Neuronal stem cell (in vitro differentiated cells): ENCODE results near the gene DMD.

Experiments used
- DNase-seq: peaks from one replicate; pipeline ENCODE4 v3.0.0-alpha.2; 2013; ENCODE audit warnings: low spot score
- H2AFZ ChIP-seq: one replicate; pipeline ENCODE4 v1.6.1; 2013; ENCODE audit warnings: mild to moderate bottlenecking, low read length, inconsistent platforms
- H2AK5ac ChIP-seq: 2 replicates; pipeline ENCODE4 v1.6.1; 2013; ENCODE audit warnings: low read depth, mild to moderate bottlenecking, inconsistent platforms, low read length, moderate library complexity, mixed read lengths
- H2BK120ac ChIP-seq: 2 replicates; pipeline ENCODE4 v1.6.1; 2013; ENCODE audit warnings: low read depth, mild to moderate bottlenecking, inconsistent platforms, low read length, moderate library complexity, mixed read lengths
- H2BK12ac ChIP-seq: one replicate; pipeline ENCODE4 v1.6.1; 2013; ENCODE audit warnings: low read length, inconsistent platforms
- H2BK15ac ChIP-seq: 2 replicates; pipeline ENCODE4 v1.6.1; 2013; ENCODE audit warnings: mild to moderate bottlenecking, low read length, inconsistent platforms, mixed read lengths
- H2BK5ac ChIP-seq: one replicate; pipeline ENCODE4 v1.6.1; 2013; ENCODE audit warnings: inconsistent platforms, mild to moderate bottlenecking, low read length, moderate library complexity
- H3K14ac ChIP-seq: one replicate; pipeline ENCODE4 v1.6.1; 2013; ENCODE audit warnings: low read length, inconsistent platforms
- H3K18ac ChIP-seq: 2 replicates; pipeline ENCODE4 v1.6.1; 2013; ENCODE audit warnings: low read length, inconsistent platforms
- H3K23ac ChIP-seq: 2 replicates; pipeline ENCODE4 v1.6.1; 2013; ENCODE audit warnings: low read depth, mild to moderate bottlenecking, mixed read lengths, low read length, inconsistent platforms; ENCODE audit not compliant: poor library complexity
- H3K27ac ChIP-seq: replicated peaks from 3 replicates; pipeline ENCODE4 v1.5.1; 2013; ENCODE audit warnings: low read length, inconsistent platforms
- H3K27me3 ChIP-seq, 3 experiments: 2 replicates each; pipeline ENCODE4 v1.6.1; 2013; ENCODE audit warnings: low read length in 3 of 3, mild to moderate bottlenecking in 2 of 3, inconsistent platforms in 1 of 3, low read depth in 1 of 3, mixed read lengths in 1 of 3, moderate library complexity in 1 of 3; ENCODE audit not compliant: control insufficient read depth in 3 of 3, insufficient read depth in 3 of 3
- H3K36me3 ChIP-seq, 2 donors: replicated peaks in 1 of 2; 2 replicates each; pipeline ENCODE4 v1.6.1; 2013; ENCODE audit warnings: low read length in 2 of 2; ENCODE audit not compliant: control insufficient read depth in 2 of 2, insufficient read depth in 2 of 2
- H3K4ac ChIP-seq: 2 replicates; pipeline ENCODE4 v1.6.1; 2013; ENCODE audit warnings: inconsistent platforms, mild to moderate bottlenecking, low read length, moderate library complexity
- H3K4me1 ChIP-seq, 2 donors: 1 replicate in 1 of 2; 2 replicates in 1 of 2; pipeline ENCODE4 v1.6.1; 2013; ENCODE audit warnings: low read length in 2 of 2, low read depth in 1 of 2; ENCODE audit not compliant: control insufficient read depth in 2 of 2, insufficient read depth in 1 of 2
- H3K4me2 ChIP-seq: one replicate; pipeline ENCODE4 v1.6.1; 2013; ENCODE audit warnings: mild to moderate bottlenecking, low read length, inconsistent platforms; ENCODE audit not compliant: insufficient read depth, poor library complexity, severe bottlenecking
- H3K4me3 ChIP-seq, 2 donors: 2 replicates each; pipeline ENCODE4 v1.5.1; 2013; ENCODE audit warnings: low read length in 2 of 2, mild to moderate bottlenecking in 2 of 2, inconsistent platforms in 1 of 2, moderate library complexity in 1 of 2
- H3K79me1 ChIP-seq: one replicate; pipeline ENCODE4 v1.6.1; 2013; ENCODE audit warnings: low read depth, mild to moderate bottlenecking, inconsistent platforms, low read length, moderate library complexity
- H3K9ac ChIP-seq: one replicate; pipeline ENCODE4 v1.6.1; 2013; ENCODE audit warnings: mild to moderate bottlenecking, low read depth, low read length, inconsistent platforms; ENCODE audit not compliant: poor library complexity
- H3K9me3 ChIP-seq, 2 donors: replicated peaks in 1 of 2; 2 replicates each; pipeline versions ENCODE3 to v1.6.1; 2013; ENCODE audit warnings: low read length in 2 of 2, mild to moderate bottlenecking in 2 of 2, inconsistent platforms in 1 of 2, low read depth in 1 of 2, mixed read lengths in 1 of 2, moderate library complexity in 1 of 2; ENCODE audit not compliant: control insufficient read depth in 2 of 2, insufficient read depth in 1 of 2
- H4K8ac ChIP-seq: one replicate; pipeline ENCODE4 v1.6.1; 2013; ENCODE audit warnings: low read depth, mild to moderate bottlenecking, inconsistent platforms, low read length, moderate library complexity
- H4K91ac ChIP-seq: one replicate; pipeline ENCODE4 v1.6.1; 2013; ENCODE audit warnings: low read length, low read depth, mild to moderate bottlenecking, inconsistent platforms; ENCODE audit not compliant: poor library complexity
- WGBS, 2 donors: extraction: QIAGEN DNeasy Blood & Tissue Kit; methylation state at CpG; one replicate each; pipeline ENCODE4 v1.1.7; 2013; ENCODE audit warnings: missing lambda C conversion rate in 2 of 2, mixed read lengths in 1 of 2; ENCODE audit not compliant: insufficient read length in 2 of 2, insufficient replicate concordance in 1 of 2; ENCODE audit errors: extremely low coverage in 2 of 2; 5-methylcytosine and 5-hydroxymethylcytosine counted together

The DMD gene

DNA sequence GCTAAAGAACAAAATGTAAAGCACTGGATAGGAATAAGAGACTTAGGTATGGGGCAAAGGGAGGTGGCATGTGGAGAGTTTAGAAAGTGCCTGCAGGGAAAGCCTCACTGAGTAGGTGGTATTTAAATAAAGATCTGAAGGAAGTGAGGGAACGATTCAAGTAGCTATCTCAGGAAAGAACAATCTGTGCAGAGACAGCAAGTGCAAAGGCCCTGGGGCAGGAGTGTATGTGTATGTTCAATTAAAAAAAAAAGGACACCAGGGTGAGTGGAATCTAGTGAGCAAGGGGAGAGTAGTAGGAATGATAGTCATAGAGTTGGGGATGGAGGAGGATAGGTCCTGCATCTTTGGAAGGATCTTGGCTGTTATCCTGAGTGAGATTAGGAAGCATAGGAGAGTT lies 1359.6 kb downstream of the DMD start:
- H3K4me3 ChIP-seq: no peak overlapping the region
- H2AK5ac ChIP-seq: no peak overlapping the region
- no peaks in the 10 kb centered on the region for H3K27me3 ChIP-seq
- no peak overlapping the region for H2BK15ac ChIP-seq
- H4K91ac ChIP-seq: no peak overlapping the region
- WGBS, 2 donors: no CpG with 5 or more reads among the region's 1 CpG
- H3K4me1 ChIP-seq: no peaks in the 10 kb centered on the region
- no peak overlapping the region for H2AFZ ChIP-seq
- no peak overlapping the region for H3K4me2 ChIP-seq
- H3K4ac ChIP-seq: no peak overlapping the region
- no peak overlapping the region for H3K14ac ChIP-seq
- H3K23ac ChIP-seq: no peak overlapping the region
- H3K27ac ChIP-seq: no peak overlapping the region
- H2BK5ac ChIP-seq: no peak overlapping the region
- no peak overlapping the region for H2BK120ac ChIP-seq
- DNase-seq: no peak
- H4K8ac ChIP-seq: no peak overlapping the region
- H3K36me3 ChIP-seq: no peaks in the 10 kb centered on the region
- no peak overlapping the region for H2BK12ac ChIP-seq
- no peaks in the 10 kb centered on the region for H3K9me3 ChIP-seq
- H3K79me1 ChIP-seq: no peaks in the 10 kb centered on the region
- H3K9ac ChIP-seq: no peak overlapping the region
- H3K18ac ChIP-seq: no peak overlapping the region

DNA sequence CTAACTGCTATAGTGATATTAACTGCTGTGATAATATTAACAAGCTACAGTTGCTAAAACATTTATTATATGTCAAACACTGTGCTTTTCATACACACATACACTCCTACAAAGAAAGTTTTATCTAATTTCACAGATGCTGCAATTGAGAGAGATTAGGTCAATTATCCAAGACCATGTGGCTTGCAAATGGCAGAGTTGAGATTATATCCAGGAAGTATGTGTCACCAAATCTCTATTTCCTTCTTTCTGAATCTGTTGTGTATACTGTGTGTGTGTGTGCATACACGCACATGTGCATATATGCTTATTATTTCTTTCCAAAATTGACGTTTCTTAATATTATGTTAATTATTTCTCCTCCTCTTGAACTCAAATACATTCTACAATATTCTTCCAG lies 1363.6 kb downstream of the DMD start:
- H3K23ac ChIP-seq: no peak overlapping the region
- H2BK5ac ChIP-seq: no peak overlapping the region
- H3K27ac ChIP-seq: no peak overlapping the region
- DNase-seq: no peak
- no peak overlapping the region for H3K4me2 ChIP-seq
- H4K8ac ChIP-seq: no peak overlapping the region
- H3K4me1 ChIP-seq: no peaks in the 10 kb centered on the region
- H2BK120ac ChIP-seq: no peak overlapping the region
- H2BK12ac ChIP-seq: no peak overlapping the region
- no peak overlapping the region for H2AK5ac ChIP-seq
- no peak overlapping the region for H3K9ac ChIP-seq
- no peak overlapping the region for H2AFZ ChIP-seq
- H3K36me3 ChIP-seq: no peaks in the 10 kb centered on the region
- no peak overlapping the region for H3K4ac ChIP-seq
- H2BK15ac ChIP-seq: no peak overlapping the region
- no peak overlapping the region for H3K18ac ChIP-seq
- H3K27me3 ChIP-seq: no peaks in the 10 kb centered on the region
- H3K9me3 ChIP-seq: no peaks in the 10 kb centered on the region
- no peaks in the 10 kb centered on the region for H3K79me1 ChIP-seq
- no peak overlapping the region for H4K91ac ChIP-seq
- H3K14ac ChIP-seq: no peak overlapping the region
- no peak overlapping the region for H3K4me3 ChIP-seq
- WGBS, 2 donors: no CpG with 5 or more reads among the region's 2 CpGs

DNA sequence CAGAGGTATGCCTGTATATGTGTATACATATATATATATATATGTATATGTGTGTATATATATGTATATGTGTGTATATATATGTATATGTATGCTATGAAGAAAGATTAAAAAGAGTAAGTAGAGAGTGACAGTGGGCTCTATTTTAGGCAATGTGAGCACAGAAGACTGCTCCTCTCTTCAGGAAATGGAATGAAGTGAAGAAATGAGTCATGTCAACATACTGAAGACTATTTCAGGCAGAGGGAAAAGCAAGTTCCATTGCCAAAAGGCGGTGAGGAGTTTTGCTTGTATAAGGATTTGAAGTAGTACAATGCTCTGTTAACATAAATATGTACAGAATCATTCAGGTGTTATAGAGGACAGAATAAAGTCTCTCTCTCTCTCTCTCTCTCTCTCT lies 1366.3 kb downstream of the DMD start:
- Histone ChIP-seq H3K9ac (no peak overlapping the region), H3K4me3 (no peak overlapping the region), H2AK5ac (no peak overlapping the region), H3K23ac (no peak overlapping the region), H2BK120ac (no peak overlapping the region), H3K4me1 (no peaks in the 10 kb centered on the region), H3K9me3 (no peaks in the 10 kb centered on the region), H3K27me3 (no peaks in the 10 kb centered on the region), H3K4me2 (no peak overlapping the region), H3K18ac (no peak overlapping the region), H3K79me1 (no peaks in the 10 kb centered on the region), H4K91ac (no peak overlapping the region), H2BK5ac (no peak overlapping the region), H3K36me3 (no peaks in the 10 kb centered on the region), H4K8ac (no peak overlapping the region), H2AFZ (no peak overlapping the region), H3K4ac (no peak overlapping the region), H3K14ac (no peak overlapping the region), H2BK15ac (no peak overlapping the region), H3K27ac (no peak overlapping the region), H2BK12ac (no peak overlapping the region)
- DNase-seq: no peak
- WGBS, 2 donors: no CpG with 5 or more reads among the region's 1 CpG

DNA sequence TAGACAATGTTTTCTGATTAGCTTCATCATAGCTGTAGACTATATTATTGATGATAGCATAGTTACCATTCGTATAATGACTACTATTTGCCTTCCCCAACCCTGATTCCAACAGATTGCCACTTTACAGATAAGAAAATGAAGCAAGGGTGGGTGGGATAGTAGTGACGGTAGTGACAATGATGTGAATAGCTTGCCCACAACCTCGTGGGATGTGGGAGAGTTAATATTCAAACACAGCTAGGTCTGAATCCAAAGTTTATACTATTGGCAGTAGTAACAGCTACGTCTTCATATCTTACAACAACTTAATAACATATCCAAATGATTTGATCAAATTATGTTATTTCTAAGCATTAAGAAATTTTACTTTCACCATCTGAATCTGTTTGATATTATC lies 1372.7 kb downstream of the DMD start:
- no peaks in the 10 kb centered on the region for H3K36me3 ChIP-seq
- H2BK12ac ChIP-seq: no peak overlapping the region
- no peak overlapping the region for H3K4me3 ChIP-seq

More for the DNA sequence above, 1372.7 kb downstream of the DMD start:
- no peak for DNase-seq
- no peak overlapping the region for H4K8ac ChIP-seq
- H3K9me3 ChIP-seq: no peaks in the 10 kb centered on the region
- H2AK5ac ChIP-seq: no peak overlapping the region
- H3K4me2 ChIP-seq: no peak overlapping the region
- H3K14ac ChIP-seq: no peak overlapping the region
- H2AFZ ChIP-seq: no peak overlapping the region
- H3K79me1 ChIP-seq: no peaks in the 10 kb centered on the region
- no peak overlapping the region for H4K91ac ChIP-seq
- no peaks in the 10 kb centered on the region for H3K27me3 ChIP-seq
- no peaks in the 10 kb centered on the region for H3K4me1 ChIP-seq
- H3K23ac ChIP-seq: no peak overlapping the region
- no peak overlapping the region for H3K4ac ChIP-seq
- no peak overlapping the region for H2BK15ac ChIP-seq
- no CpG with 5 or more reads among the region's 4 CpGs for WGBS, 2 donors
- no peak overlapping the region for H2BK5ac ChIP-seq
- H3K9ac ChIP-seq: no peak overlapping the region
- no peak overlapping the region for H2BK120ac ChIP-seq
- no peak overlapping the region for H3K18ac ChIP-seq
- H3K27ac ChIP-seq: no peak overlapping the region
